Bone marrow (tissue), 2 donors: ENCODE data around the gene TRAF3.

Experiments
- DNase-seq, 2 donors: peaks; one replicate each; lab custom pipeline; 2025; lab: John Stamatoyannopoulos, UW

TRAF3 gene

GRCh38 chr14:102776761-102777710, at the start of gene TRAF3:
Gene TRAF3, plus strand, starts transcription at chr14:102777449. Its CDS starts 92,753 bp downstream, at chr14:102870202.
- peak; percentile 42 to 61 for DNase-seq

- DNase-seq, result no peak
Measured at GRCh38 chr14:102728501-102728900, 48.7 kb upstream of the TRAF3 start.

GRCh38 chr14:102729268-102729667, 48.0 kb upstream of the TRAF3 start:
- no peak for DNase-seq

- no peak for DNase-seq
Measured at GRCh38 chr14:102729825-102730224, 47.4 kb upstream of the TRAF3 start.

- DNase-seq, result no peak
Measured at GRCh38 chr14:102731101-102731870, 46.0 kb upstream of the TRAF3 start.

GRCh38 chr14:102731871-102732800, 45.1 kb upstream of the TRAF3 start:
- no peak for DNase-seq

- no peak for DNase-seq
Measured at GRCh38 chr14:102732924-102733323, 44.3 kb upstream of the TRAF3 start.

- DNase-seq, result no peak
Measured at GRCh38 chr14:102733326-102733725, 43.9 kb upstream of the TRAF3 start.

- no peak for DNase-seq
Measured at GRCh38 chr14:102734436-102734835, 42.8 kb upstream of the TRAF3 start.

GRCh38 chr14:102736956-102737355, 40.3 kb upstream of the TRAF3 start:
- no peak for DNase-seq

- no peak for DNase-seq
Measured at GRCh38 chr14:102737402-102738372, 39.6 kb upstream of the TRAF3 start.

- DNase-seq, result no peak
Measured at GRCh38 chr14:102738373-102739189, 38.7 kb upstream of the TRAF3 start.

GRCh38 chr14:102739190-102739469, 38.1 kb upstream of the TRAF3 start:
- DNase-seq, result no peak

- DNase-seq, result no peak
Measured at GRCh38 chr14:102746634-102747438, 30.4 kb upstream of the TRAF3 start.

- no peak for DNase-seq
Measured at GRCh38 chr14:102748806-102749205, 28.4 kb upstream of the TRAF3 start.

GRCh38 chr14:102749393-102750305, 27.6 kb upstream of the TRAF3 start:
- DNase-seq, result no peak

GRCh38 chr14:102750376-102750775, 26.9 kb upstream of the TRAF3 start:
- DNase-seq, result no peak

- DNase-seq, result no peak
Measured at GRCh38 chr14:102751088-102751487, 26.2 kb upstream of the TRAF3 start.
